Peyer's patch (tissue), 4 donors: Measurements from ENCODE around the gene CBX8. TPM values are rescaled to one million over a fixed set of nuclear protein-coding genes. Genes with fewer than 3 reads are reported as not detected.

Experiments used
- DNase-seq, 3 donors: peaks; one replicate each; pipeline ENCODE4 v3.0.0-alpha.2; 2017 to 2019
- H3K27ac ChIP-seq, 4 donors: fragments of 200-600 bp; sonication (generic); one replicate each; pipeline ENCODE4 v1.5.1; 2016 to 2019
- H3K27me3 ChIP-seq, 2 donors: fragments of 200-600 bp; sonication (generic); one replicate each; pipeline ENCODE4 v1.5.1; 2019
- H3K36me3 ChIP-seq, 3 donors: fragments of 200-600 bp; sonication (generic); one replicate each; pipeline ENCODE4 v1.5.1; 2016 to 2019
- H3K4me1 ChIP-seq, 4 donors: fragments of 200-600 bp; sonication (generic); one replicate each; pipeline ENCODE4 v1.5.1; 2016 to 2019
- H3K4me3 ChIP-seq, 4 donors: fragments of 200-600 bp; sonication (generic); 1 replicate in 3 of 4; 2 replicates in 1 of 4; pipeline ENCODE4 v1.5.1; 2016 to 2019; ENCODE audit warnings: mild to moderate bottlenecking in 1 of 4
- H3K9me3 ChIP-seq, 4 donors: fragments of 200-600 bp; sonication (generic); one replicate each; pipeline ENCODE4 v1.5.1; 2016 to 2019; ENCODE audit warnings: mild to moderate bottlenecking in 1 of 4
- POLR2A ChIP-seq, 2 donors: fragments of 450-650 bp; IDR thresholded peaks; one replicate each; pipeline ENCODE4 v1.5.1; 2017; ENCODE audit warnings: antibody characterized with exemption in 2 of 2, mild to moderate bottlenecking in 2 of 2, moderate library complexity in 2 of 2
- total RNA-seq, 4 donors: library from RNA; depleted of rRNA; stranded (reverse); fragments of >200 nt; gene quantifications; one replicate each; pipeline ENCODE4 v1.1.0, GENCODE V29; 2016
- TF ChIP-seq, protein P1 (sequence below), 6 experiments: fragments of 450-650 bp in 4 of 6; fragments of 200-600 bp in 2 of 6; sonication (generic) in 1 of 6; IDR thresholded peaks; one replicate each; pipeline ENCODE4 v1.5.1; 2017 to 2019; ENCODE audit warnings: antibody characterized with exemption in 6 of 6, mild to moderate bottlenecking in 3 of 6, moderate library complexity in 1 of 6

Gene CBX8
- total RNA-seq, 4 donors from 2014 or later = 2.5 to 14.9 (median 3.5) TPM

DNA sequence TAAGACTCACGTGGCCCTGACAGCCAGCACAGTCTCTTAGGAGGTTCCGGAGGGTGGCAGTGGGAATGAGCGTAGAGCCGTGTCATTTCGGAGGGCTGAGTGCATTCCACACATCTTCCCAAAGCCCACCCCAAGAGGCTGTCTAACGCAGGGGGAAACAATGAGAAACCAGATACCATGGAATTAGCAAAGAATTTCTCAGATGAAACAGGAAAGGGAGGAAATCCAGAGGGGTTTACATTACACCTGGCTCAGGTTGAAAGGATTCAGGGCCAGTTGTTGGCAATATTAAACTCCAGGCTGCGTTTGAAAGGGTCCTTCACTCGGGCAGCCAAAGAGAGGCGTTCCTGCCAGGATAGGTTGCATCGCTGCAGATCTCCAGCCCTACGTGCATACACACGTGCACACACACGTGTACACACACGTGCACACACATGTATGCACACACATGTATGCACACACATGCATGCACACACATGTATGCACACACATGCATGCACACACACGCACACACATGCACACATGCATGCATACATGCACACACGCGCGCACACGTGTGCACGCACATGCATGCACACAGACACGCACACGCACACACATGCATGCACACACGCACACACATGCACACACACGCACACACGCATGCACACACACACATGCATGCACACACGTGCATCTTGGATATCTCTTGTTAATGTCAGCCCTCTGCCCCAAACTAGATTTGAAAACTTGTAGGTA is 30.1 kb upstream of the CBX8 start:
- Histone ChIP-seq H3K36me3 (no peaks in the 10 kb centered on the region), H3K27me3 (no peaks in the 10 kb centered on the region), H3K4me3 (no peak overlapping the region), H3K27ac (no peak overlapping the region), H3K4me1 (peaks cover 2 to 19% (median 6%) of the 10 kb centered on the region in 4 donors), H3K9me3 (no peaks in the 10 kb centered on the region)
- DNase-seq = no peak
- TF ChIP-seq, protein P1, sequence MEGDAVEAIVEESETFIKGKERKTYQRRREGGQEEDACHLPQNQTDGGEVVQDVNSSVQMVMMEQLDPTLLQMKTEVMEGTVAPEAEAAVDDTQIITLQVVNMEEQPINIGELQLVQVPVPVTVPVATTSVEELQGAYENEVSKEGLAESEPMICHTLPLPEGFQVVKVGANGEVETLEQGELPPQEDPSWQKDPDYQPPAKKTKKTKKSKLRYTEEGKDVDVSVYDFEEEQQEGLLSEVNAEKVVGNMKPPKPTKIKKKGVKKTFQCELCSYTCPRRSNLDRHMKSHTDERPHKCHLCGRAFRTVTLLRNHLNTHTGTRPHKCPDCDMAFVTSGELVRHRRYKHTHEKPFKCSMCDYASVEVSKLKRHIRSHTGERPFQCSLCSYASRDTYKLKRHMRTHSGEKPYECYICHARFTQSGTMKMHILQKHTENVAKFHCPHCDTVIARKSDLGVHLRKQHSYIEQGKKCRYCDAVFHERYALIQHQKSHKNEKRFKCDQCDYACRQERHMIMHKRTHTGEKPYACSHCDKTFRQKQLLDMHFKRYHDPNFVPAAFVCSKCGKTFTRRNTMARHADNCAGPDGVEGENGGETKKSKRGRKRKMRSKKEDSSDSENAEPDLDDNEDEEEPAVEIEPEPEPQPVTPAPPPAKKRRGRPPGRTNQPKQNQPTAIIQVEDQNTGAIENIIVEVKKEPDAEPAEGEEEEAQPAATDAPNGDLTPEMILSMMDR (IDR thresholded peaks at IDR 0.05) = no peak
- no peak for TF ChIP-seq POLR2A (IDR thresholded peaks at IDR 0.05)

DNA sequence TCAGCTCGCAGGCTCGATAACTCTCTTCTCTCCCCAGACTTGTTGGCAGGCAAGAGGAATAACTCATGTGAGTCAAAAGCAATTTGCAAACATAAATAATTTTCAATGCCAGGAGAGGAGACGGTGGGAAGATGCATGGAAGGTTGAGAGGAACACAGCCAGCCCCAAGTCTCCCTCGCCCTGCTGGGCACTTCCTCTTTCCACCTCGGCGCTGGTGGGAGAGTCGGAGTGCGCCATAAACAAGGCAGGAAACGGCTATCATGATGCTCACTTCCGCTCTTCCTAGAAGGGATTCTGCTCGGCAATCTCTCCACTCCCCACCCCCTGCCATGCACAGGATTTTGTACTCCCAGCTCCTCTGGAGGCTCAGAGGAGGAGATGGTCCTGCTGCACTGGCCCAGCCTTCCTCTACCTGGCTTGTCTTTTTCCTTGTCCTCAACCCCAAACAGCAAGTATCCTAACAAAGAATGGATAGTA is 29.4 kb upstream of the CBX8 start:
- H3K4me3 ChIP-seq = no peak overlapping the region
- H3K9me3 ChIP-seq = no peaks in the 10 kb centered on the region
- no peak for TF ChIP-seq POLR2A (IDR thresholded peaks at IDR 0.05)
- TF ChIP-seq, protein P1 (IDR thresholded peaks at IDR 0.05) = no peak
- H3K36me3 ChIP-seq = no peaks in the 10 kb centered on the region
- no peaks in the 10 kb centered on the region for H3K27me3 ChIP-seq
- no peak overlapping the region for H3K27ac ChIP-seq
- no peak for DNase-seq
- peaks cover 0 to 12% (median 1%) of the 10 kb centered on the region in 4 donors for H3K4me1 ChIP-seq

DNA sequence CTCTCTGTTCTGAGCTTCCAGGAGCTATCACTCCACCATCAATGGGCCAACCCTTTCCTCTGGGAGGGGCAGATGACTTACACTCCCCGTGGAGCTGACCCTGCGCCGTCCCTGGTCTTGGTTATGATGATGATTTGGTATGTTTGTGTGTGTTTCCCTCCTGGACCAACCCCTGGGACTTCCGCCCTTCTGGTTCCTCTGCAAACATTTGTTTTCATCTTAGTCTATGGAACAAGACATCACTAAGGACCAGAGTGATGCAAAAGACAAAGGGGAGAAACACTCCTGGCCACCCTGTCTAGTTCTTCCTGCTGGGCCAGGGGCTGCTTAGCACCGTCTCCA is 28.7 kb upstream of the CBX8 start:
- H3K27ac ChIP-seq = no peak overlapping the region
- H3K9me3 ChIP-seq = no peaks in the 10 kb centered on the region
- no peaks in the 10 kb centered on the region for H3K27me3 ChIP-seq
- no peak overlapping the region for H3K4me3 ChIP-seq
- H3K36me3 ChIP-seq = no peaks in the 10 kb centered on the region
- no peak for DNase-seq
- TF ChIP-seq, protein P1 (IDR thresholded peaks at IDR 0.05) = no peak
- TF ChIP-seq POLR2A (IDR thresholded peaks at IDR 0.05) = no peak
- H3K4me1 ChIP-seq = peaks cover 0 to 7% (median 1%) of the 10 kb centered on the region in 4 donors

DNA sequence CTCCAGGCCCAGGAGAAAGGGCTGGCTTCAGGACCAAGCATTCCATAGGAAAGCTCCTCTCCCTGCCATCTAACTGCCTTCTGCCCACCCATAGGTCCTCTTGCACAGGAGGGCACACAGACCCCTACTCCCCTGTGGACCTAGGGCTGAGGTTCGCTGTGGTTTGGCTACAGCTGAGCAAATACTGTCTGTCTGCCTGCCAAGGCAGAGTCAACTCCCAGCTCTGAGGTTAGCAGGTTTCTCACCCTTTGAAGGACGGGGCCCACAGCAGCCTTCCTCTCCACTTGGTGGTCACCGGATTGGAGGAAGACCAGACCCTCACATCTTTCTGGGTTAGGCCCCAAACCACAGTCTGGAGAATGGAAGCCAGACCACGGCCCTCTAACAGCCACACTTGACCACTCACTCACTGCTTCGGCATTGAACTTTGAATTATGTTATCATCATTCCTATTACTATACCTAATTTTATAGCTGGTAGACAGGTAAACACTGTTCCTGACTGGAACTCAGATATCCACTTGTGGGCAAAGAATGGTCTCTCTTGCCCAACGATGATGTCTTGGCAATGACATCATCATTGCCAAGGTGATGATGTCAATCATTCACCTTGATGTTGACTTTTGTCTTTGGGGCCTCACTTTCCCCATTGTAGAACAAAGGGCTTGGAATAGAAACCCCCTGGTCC is 28.2 kb upstream of the CBX8 start:
- Histone ChIP-seq H3K36me3 (no peaks in the 10 kb centered on the region), H3K9me3 (no peaks in the 10 kb centered on the region), H3K27me3 (no peaks in the 10 kb centered on the region), H3K27ac (no peak overlapping the region), H3K4me1 (peaks cover 0 to 7% (median 1%) of the 10 kb centered on the region in 4 donors), H3K4me3 (no peak overlapping the region)
- TF ChIP-seq, protein P1 (IDR thresholded peaks at IDR 0.05) = no peak
- TF ChIP-seq POLR2A (IDR thresholded peaks at IDR 0.05) = no peak
- DNase-seq = no peak

DNA sequence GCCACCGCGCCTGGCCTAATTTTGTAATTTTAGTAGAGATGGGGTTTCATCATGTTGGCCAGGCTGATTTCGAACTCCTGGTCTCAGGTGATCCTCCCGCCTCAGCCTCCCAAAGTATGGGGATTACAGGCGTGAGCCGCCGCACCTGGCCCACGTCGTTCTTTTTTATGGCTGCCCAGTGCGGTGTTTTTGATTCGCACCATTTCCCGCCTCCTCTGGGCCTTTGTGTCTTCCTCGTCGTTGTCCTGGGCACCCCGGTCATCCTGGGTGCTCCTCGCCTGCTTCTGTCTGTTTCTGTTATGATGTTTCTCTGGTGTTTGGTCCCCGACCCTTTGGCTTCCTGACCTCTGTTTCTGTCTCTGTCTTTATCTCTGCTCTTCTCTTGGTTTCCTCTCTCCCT is 27.4 kb upstream of the CBX8 start:
- no peak overlapping the region for H3K4me3 ChIP-seq
- peaks cover 0 to 7% (median 1%) of the 10 kb centered on the region in 4 donors for H3K4me1 ChIP-seq
- no peak overlapping the region for H3K27ac ChIP-seq
- H3K27me3 ChIP-seq = no peaks in the 10 kb centered on the region
- no peaks in the 10 kb centered on the region for H3K9me3 ChIP-seq
- no peaks in the 10 kb centered on the region for H3K36me3 ChIP-seq
- TF ChIP-seq, protein P1 (IDR thresholded peaks at IDR 0.05) = no peak
- TF ChIP-seq POLR2A (IDR thresholded peaks at IDR 0.05) = no peak
- DNase-seq = no peak
